ENCODE data around the gene SERPINB5.
A peak's percentile ranks its signal among the peaks of the same experiment; 100 is the strongest.
"Not testable (repeated sequence)": the region's sequence is repeated elsewhere in the genome, so short reads cannot be mapped to it uniquely, and the experiment has no call there.

Gene SERPINB5

GRCh38 chr18:63446266-63446665 is 30.5 kb upstream of the SERPINB5 start:
- Histone ChIP-seq H3K4me1 (ENCODE audit: insufficient read depth, low read length) (peaks cover 21% of the 10 kb centered on the region), H3K9ac (ENCODE audit: low read length) (no peak overlapping the region), H3K9me3 (ENCODE audit: low read length) (no peaks in the 10 kb centered on the region), H3K27me3 (ENCODE audit: control insufficient read depth in 1 of 2, insufficient read depth in 2 of 2, low read length in 2 of 2) (no peaks in the 10 kb centered on the region), H3K27ac (ENCODE audit: low read depth, low read length) (no peak overlapping the region), H3K4me3 (ENCODE audit: low read depth in 1 of 2, low read length in 2 of 2) (no peak overlapping the region), H3K36me3 (ENCODE audit: insufficient read depth, low read length) (no peaks in the 10 kb centered on the region)

- Histone ChIP-seq H3K27ac (ENCODE audit: low read depth, low read length) (no peak overlapping the region), H3K4me1 (ENCODE audit: insufficient read depth, low read length) (peaks cover 26% of the 10 kb centered on the region), H3K27me3 (ENCODE audit: control insufficient read depth in 1 of 2, insufficient read depth in 2 of 2, low read length in 2 of 2) (no peaks in the 10 kb centered on the region), H3K9ac (ENCODE audit: low read length) (no peak overlapping the region), H3K4me3 (ENCODE audit: low read depth in 1 of 2, low read length in 2 of 2) (no peak overlapping the region), H3K9me3 (ENCODE audit: low read length) (no peaks in the 10 kb centered on the region), H3K36me3 (ENCODE audit: insufficient read depth, low read length) (no peaks in the 10 kb centered on the region)
Observed at GRCh38 chr18:63447066-63447465, 29.7 kb upstream of the SERPINB5 start.

GRCh38 chr18:63449426-63449825 is 27.3 kb upstream of the SERPINB5 start:
- no peaks in the 10 kb centered on the region for H3K9me3 ChIP-seq (ENCODE audit: low read length)
- no peak overlapping the region for H3K27ac ChIP-seq (ENCODE audit: low read depth, low read length)
- H3K4me1 ChIP-seq (ENCODE audit: insufficient read depth, low read length) = peaks cover 38% of the 10 kb centered on the region
- H3K9ac ChIP-seq (ENCODE audit: low read length) = no peak overlapping the region
- H3K36me3 ChIP-seq (ENCODE audit: insufficient read depth, low read length) = no peaks in the 10 kb centered on the region
- no peaks in the 10 kb centered on the region for H3K27me3 ChIP-seq (ENCODE audit: control insufficient read depth in 1 of 2, insufficient read depth in 2 of 2, low read length in 2 of 2)
- no peak overlapping the region for H3K4me3 ChIP-seq (ENCODE audit: low read depth in 1 of 2, low read length in 2 of 2)

GRCh38 chr18:63451799-63452660 is 24.7 kb upstream of the SERPINB5 start:
- no peak overlapping the region for H3K9ac ChIP-seq (ENCODE audit: low read length)
- no peaks in the 10 kb centered on the region for H3K9me3 ChIP-seq (ENCODE audit: low read length)
- peaks cover 23% of the 10 kb centered on the region for H3K4me1 ChIP-seq (ENCODE audit: insufficient read depth, low read length)
- H3K36me3 ChIP-seq (ENCODE audit: insufficient read depth, low read length) = no peaks in the 10 kb centered on the region
- no peaks in the 10 kb centered on the region for H3K27me3 ChIP-seq (ENCODE audit: control insufficient read depth in 1 of 2, insufficient read depth in 2 of 2, low read length in 2 of 2)
- peak overlapping the region; percentile 44 for H3K27ac ChIP-seq (ENCODE audit: low read depth, low read length)
- no peak overlapping the region for H3K4me3 ChIP-seq (ENCODE audit: low read depth in 1 of 2, low read length in 2 of 2)

- H3K4me1 ChIP-seq (ENCODE audit: insufficient read depth, low read length) = peaks cover 18% of the 10 kb centered on the region
- not testable (repeated sequence) for H3K4me3 ChIP-seq (ENCODE audit: low read depth in 1 of 2, low read length in 2 of 2); H3K27me3 ChIP-seq (ENCODE audit: control insufficient read depth in 1 of 2, insufficient read depth in 2 of 2, low read length in 2 of 2); H3K9me3 ChIP-seq (ENCODE audit: low read length); H3K36me3 ChIP-seq (ENCODE audit: insufficient read depth, low read length); H3K9ac ChIP-seq (ENCODE audit: low read length)
- H3K27ac ChIP-seq (ENCODE audit: low read depth, low read length) = peak overlapping the region; percentile 44
Observed at GRCh38 chr18:63452751-63453150, 24.0 kb upstream of the SERPINB5 start.

- H3K27ac ChIP-seq (ENCODE audit: low read depth, low read length) = no peak overlapping the region
- H3K9me3 ChIP-seq (ENCODE audit: low read length) = no peaks in the 10 kb centered on the region
- H3K36me3 ChIP-seq (ENCODE audit: insufficient read depth, low read length) = no peaks in the 10 kb centered on the region
- H3K27me3 ChIP-seq (ENCODE audit: control insufficient read depth in 1 of 2, insufficient read depth in 2 of 2, low read length in 2 of 2) = no peaks in the 10 kb centered on the region
- peaks cover 18% of the 10 kb centered on the region for H3K4me1 ChIP-seq (ENCODE audit: insufficient read depth, low read length)
- no peak overlapping the region for H3K4me3 ChIP-seq (ENCODE audit: low read depth in 1 of 2, low read length in 2 of 2)
- H3K9ac ChIP-seq (ENCODE audit: low read length) = no peak overlapping the region
Observed at GRCh38 chr18:63454497-63454896, 22.3 kb upstream of the SERPINB5 start.

- Histone ChIP-seq H3K9me3 (ENCODE audit: low read length) (no peaks in the 10 kb centered on the region), H3K4me3 (ENCODE audit: low read depth in 1 of 2, low read length in 2 of 2) (no peak overlapping the region), H3K9ac (ENCODE audit: low read length) (no peak overlapping the region), H3K4me1 (ENCODE audit: insufficient read depth, low read length) (peaks cover 3% of the 10 kb centered on the region), H3K27ac (ENCODE audit: low read depth, low read length) (no peak overlapping the region), H3K27me3 (ENCODE audit: control insufficient read depth in 1 of 2, insufficient read depth in 2 of 2, low read length in 2 of 2) (no peaks in the 10 kb centered on the region), H3K36me3 (ENCODE audit: insufficient read depth, low read length) (no peaks in the 10 kb centered on the region)
Observed at GRCh38 chr18:63457977-63458376, 18.8 kb upstream of the SERPINB5 start.

GRCh38 chr18:63460414-63460813 is 16.3 kb upstream of the SERPINB5 start:
- Histone ChIP-seq H3K4me1 (ENCODE audit: insufficient read depth, low read length) (no peaks in the 10 kb centered on the region), H3K27me3 (ENCODE audit: control insufficient read depth in 1 of 2, insufficient read depth in 2 of 2, low read length in 2 of 2) (no peaks in the 10 kb centered on the region), H3K9me3 (ENCODE audit: low read length) (no peaks in the 10 kb centered on the region), H3K4me3 (ENCODE audit: low read depth in 1 of 2, low read length in 2 of 2) (no peak overlapping the region), H3K9ac (ENCODE audit: low read length) (no peak overlapping the region), H3K27ac (ENCODE audit: low read depth, low read length) (no peak overlapping the region), H3K36me3 (ENCODE audit: insufficient read depth, low read length) (no peaks in the 10 kb centered on the region)

GRCh38 chr18:63464434-63464833 is 12.3 kb upstream of the SERPINB5 start:
- no peaks in the 10 kb centered on the region for H3K9me3 ChIP-seq (ENCODE audit: low read length)
- no peaks in the 10 kb centered on the region for H3K4me1 ChIP-seq (ENCODE audit: insufficient read depth, low read length)
- no peak overlapping the region for H3K27ac ChIP-seq (ENCODE audit: low read depth, low read length)
- H3K4me3 ChIP-seq (ENCODE audit: low read depth in 1 of 2, low read length in 2 of 2) = no peak overlapping the region
- no peaks in the 10 kb centered on the region for H3K36me3 ChIP-seq (ENCODE audit: insufficient read depth, low read length)
- no peaks in the 10 kb centered on the region for H3K27me3 ChIP-seq (ENCODE audit: control insufficient read depth in 1 of 2, insufficient read depth in 2 of 2, low read length in 2 of 2)
- H3K9ac ChIP-seq (ENCODE audit: low read length) = no peak overlapping the region

GRCh38 chr18:63465059-63465458 is 11.7 kb upstream of the SERPINB5 start:
- Histone ChIP-seq H3K9ac (ENCODE audit: low read length) (no peak overlapping the region), H3K36me3 (ENCODE audit: insufficient read depth, low read length) (no peaks in the 10 kb centered on the region), H3K9me3 (ENCODE audit: low read length) (no peaks in the 10 kb centered on the region), H3K27me3 (ENCODE audit: control insufficient read depth in 1 of 2, insufficient read depth in 2 of 2, low read length in 2 of 2) (no peaks in the 10 kb centered on the region), H3K27ac (ENCODE audit: low read depth, low read length) (no peak overlapping the region), H3K4me3 (ENCODE audit: low read depth in 1 of 2, low read length in 2 of 2) (no peak overlapping the region), H3K4me1 (ENCODE audit: insufficient read depth, low read length) (no peaks in the 10 kb centered on the region)

GRCh38 chr18:63467699-63468098 is 9.1 kb upstream of the SERPINB5 start:
- Histone ChIP-seq H3K4me1 (ENCODE audit: insufficient read depth, low read length) (no peaks in the 10 kb centered on the region), H3K36me3 (ENCODE audit: insufficient read depth, low read length) (no peaks in the 10 kb centered on the region), H3K9me3 (ENCODE audit: low read length) (no peaks in the 10 kb centered on the region), H3K4me3 (ENCODE audit: low read depth in 1 of 2, low read length in 2 of 2) (no peak overlapping the region), H3K9ac (ENCODE audit: low read length) (no peak overlapping the region), H3K27me3 (ENCODE audit: control insufficient read depth in 1 of 2, insufficient read depth in 2 of 2, low read length in 2 of 2) (no peaks in the 10 kb centered on the region), H3K27ac (ENCODE audit: low read depth, low read length) (no peak overlapping the region)

GRCh38 chr18:63468575-63468974 is 8.2 kb upstream of the SERPINB5 start:
- Histone ChIP-seq H3K27me3 (ENCODE audit: control insufficient read depth in 1 of 2, insufficient read depth in 2 of 2, low read length in 2 of 2) (no peaks in the 10 kb centered on the region), H3K4me1 (ENCODE audit: insufficient read depth, low read length) (no peaks in the 10 kb centered on the region), H3K36me3 (ENCODE audit: insufficient read depth, low read length) (no peaks in the 10 kb centered on the region), H3K9me3 (ENCODE audit: low read length) (no peaks in the 10 kb centered on the region), H3K9ac (ENCODE audit: low read length) (no peak overlapping the region), H3K4me3 (ENCODE audit: low read depth in 1 of 2, low read length in 2 of 2) (no peak overlapping the region), H3K27ac (ENCODE audit: low read depth, low read length) (no peak overlapping the region)
